CD4-positive, alpha-beta T cell treated with Interferon alpha-2 for 1 hour (primary cell): ENCODE measurements around the gene ANKRD18B.
"Not testable (repeated sequence)": the region's sequence is repeated elsewhere in the genome, so short reads cannot be mapped to it uniquely, and the experiment has no call there.

Source experiments
- DNase-seq, 2 donors: peaks; one replicate each; pipeline ENCODE4 v3.0.0-alpha.2; 2020 to 2022

Gene ANKRD18B

GRCh38 chr9:33614001-33614687, 90.1 kb downstream of the ANKRD18B start:
- no peak for DNase-seq

GRCh38 chr9:33618370-33618769, 94.3 kb downstream of the ANKRD18B start:
- DNase-seq, result not testable (repeated sequence)

GRCh38 chr9:33619666-33620404, 95.8 kb downstream of the ANKRD18B start:
- no peak for DNase-seq

- DNase-seq, result no peak
These were observed 96.8 kb downstream of the ANKRD18B start for GRCh38 chr9:33620738-33621439.
